Measurements from ENCODE around the gene ZNF438.

DNA sequence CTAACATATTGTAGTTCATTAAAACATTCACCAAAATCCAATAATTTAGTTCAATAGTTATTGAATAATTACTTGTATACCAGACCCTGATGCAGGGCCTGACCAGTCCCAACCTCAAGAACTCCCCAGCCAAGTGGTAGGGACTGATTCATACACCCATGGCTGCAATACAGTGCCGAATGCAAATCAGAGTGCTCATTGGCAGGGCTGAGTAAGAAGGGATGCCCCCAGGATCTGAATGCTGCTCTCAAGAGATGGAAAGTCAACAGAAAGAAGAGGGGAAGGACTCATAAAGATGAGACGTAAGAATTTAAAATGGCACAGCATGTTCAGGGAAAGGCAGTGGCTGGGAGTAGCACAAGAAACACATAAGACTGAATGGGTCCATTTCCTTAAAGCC, 29.9 kb downstream of the ZNF438 start:
- TF ChIP-seq, protein P1, sequence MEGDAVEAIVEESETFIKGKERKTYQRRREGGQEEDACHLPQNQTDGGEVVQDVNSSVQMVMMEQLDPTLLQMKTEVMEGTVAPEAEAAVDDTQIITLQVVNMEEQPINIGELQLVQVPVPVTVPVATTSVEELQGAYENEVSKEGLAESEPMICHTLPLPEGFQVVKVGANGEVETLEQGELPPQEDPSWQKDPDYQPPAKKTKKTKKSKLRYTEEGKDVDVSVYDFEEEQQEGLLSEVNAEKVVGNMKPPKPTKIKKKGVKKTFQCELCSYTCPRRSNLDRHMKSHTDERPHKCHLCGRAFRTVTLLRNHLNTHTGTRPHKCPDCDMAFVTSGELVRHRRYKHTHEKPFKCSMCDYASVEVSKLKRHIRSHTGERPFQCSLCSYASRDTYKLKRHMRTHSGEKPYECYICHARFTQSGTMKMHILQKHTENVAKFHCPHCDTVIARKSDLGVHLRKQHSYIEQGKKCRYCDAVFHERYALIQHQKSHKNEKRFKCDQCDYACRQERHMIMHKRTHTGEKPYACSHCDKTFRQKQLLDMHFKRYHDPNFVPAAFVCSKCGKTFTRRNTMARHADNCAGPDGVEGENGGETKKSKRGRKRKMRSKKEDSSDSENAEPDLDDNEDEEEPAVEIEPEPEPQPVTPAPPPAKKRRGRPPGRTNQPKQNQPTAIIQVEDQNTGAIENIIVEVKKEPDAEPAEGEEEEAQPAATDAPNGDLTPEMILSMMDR (IDR thresholded peaks at IDR 0.05; ENCODE audit: low read depth, low read length, poor library complexity, severe bottlenecking), result no peak
- no peak for TF ChIP-seq EZH2phosphoT487 (IDR thresholded peaks at IDR 0.05; ENCODE audit: borderline replicate concordance, low read length)

All from DOHH2 (cell line).